ENCODE results near the gene C20orf144. TPM values are rescaled to one million over a fixed set of nuclear protein-coding genes. Genes with fewer than 3 reads are reported as not detected.

C20orf144 gene
- total RNA-seq = not detected

- WGBS = 90% methylated on average over 8 of the region's 10 CpGs
- H3K4me1 ChIP-seq = peaks cover 31% of the 10 kb centered on the region
- no peaks in the 10 kb centered on the region for H3K9me3 ChIP-seq
- H3K4me3 ChIP-seq = peak within 1 kb of the TSS; percentile 58
- no peaks in the 10 kb centered on the region for H3K27me3 ChIP-seq
- DNase-seq (ENCODE audit: low spot score in 2 of 2) = no peak
- no peak for TF ChIP-seq CTCF (IDR thresholded peaks at IDR 0.05)
- TF ChIP-seq POLR2AphosphoS5 (IDR thresholded peaks at IDR 0.05) = no peak
- TF ChIP-seq POLR2A (IDR thresholded peaks at IDR 0.05) = no peak
- TF ChIP-seq EP300 (IDR thresholded peaks at IDR 0.05) = no peak
- H3K27ac ChIP-seq = no peak within 1 kb of the TSS
- H3K36me3 ChIP-seq = peaks cover 27% of the 10 kb centered on the region
These were observed at the start of gene C20orf144 for GRCh38 chr20:33662172-33662571. C20orf144 (plus strand) TSS chr20:33662327; CDS start chr20:33662346, 19 bp downstream.

GRCh38 chr20:33621717-33622400, 40.3 kb upstream of the C20orf144 start:
- Histone ChIP-seq H3K4me3 (no peak overlapping the region), H3K27ac (no peak overlapping the region), H3K4me1 (no peaks in the 10 kb centered on the region), H3K36me3 (peaks cover 44% of the 10 kb centered on the region), H3K27me3 (no peaks in the 10 kb centered on the region), H3K9me3 (no peaks in the 10 kb centered on the region)
- TF ChIP-seq EP300 (IDR thresholded peaks at IDR 0.05) (no peak), POLR2AphosphoS5 (IDR thresholded peaks at IDR 0.05) (no peak), POLR2A (IDR thresholded peaks at IDR 0.05) (no peak), CTCF (IDR thresholded peaks at IDR 0.05) (no peak)
- DNase-seq (ENCODE audit: low spot score in 2 of 2) = no peak
- WGBS = 85% methylated on average over 4 of the region's 4 CpGs

- 100% methylated on average over 3 of the region's 10 CpGs for WGBS
- H3K4me3 ChIP-seq = no peak overlapping the region
- H3K27ac ChIP-seq = no peak overlapping the region
- no peak for DNase-seq (ENCODE audit: low spot score in 2 of 2)
- no peaks in the 10 kb centered on the region for H3K4me1 ChIP-seq
- TF ChIP-seq POLR2AphosphoS5 (IDR thresholded peaks at IDR 0.05) (no peak), CTCF (IDR thresholded peaks at IDR 0.05) (no peak), EP300 (IDR thresholded peaks at IDR 0.05) (no peak)
- H3K36me3 ChIP-seq = peaks cover 52% of the 10 kb centered on the region
- no peaks in the 10 kb centered on the region for H3K9me3 ChIP-seq
- no peaks in the 10 kb centered on the region for H3K27me3 ChIP-seq
These were observed 39.3 kb upstream of the C20orf144 start for GRCh38 chr20:33622705-33623365.

- Histone ChIP-seq H3K4me3 (no peak overlapping the region), H3K27me3 (no peaks in the 10 kb centered on the region), H3K36me3 (peaks cover 64% of the 10 kb centered on the region), H3K4me1 (no peaks in the 10 kb centered on the region), H3K9me3 (no peaks in the 10 kb centered on the region), H3K27ac (no peak overlapping the region)
- TF ChIP-seq POLR2A (IDR thresholded peaks at IDR 0.05) (no peak), EP300 (IDR thresholded peaks at IDR 0.05) (no peak), POLR2AphosphoS5 (IDR thresholded peaks at IDR 0.05) (no peak), CTCF (IDR thresholded peaks at IDR 0.05) (no peak)
- DNase-seq (ENCODE audit: low spot score in 2 of 2) = no peak
- WGBS = 87% methylated on average over 3 of the region's 3 CpGs
These were observed 37.7 kb upstream of the C20orf144 start for GRCh38 chr20:33624399-33624798.

- peaks cover 75% of the 10 kb centered on the region for H3K36me3 ChIP-seq
- no peak overlapping the region for H3K4me3 ChIP-seq
- WGBS = 95% methylated on average over 4 of the region's 4 CpGs
- H3K4me1 ChIP-seq = no peaks in the 10 kb centered on the region
- H3K27me3 ChIP-seq = no peaks in the 10 kb centered on the region
- no peak for TF ChIP-seq POLR2A (IDR thresholded peaks at IDR 0.05)
- no peak for TF ChIP-seq CTCF (IDR thresholded peaks at IDR 0.05)
- no peak for TF ChIP-seq POLR2AphosphoS5 (IDR thresholded peaks at IDR 0.05)
- TF ChIP-seq EP300 (IDR thresholded peaks at IDR 0.05) = no peak
- no peak overlapping the region for H3K27ac ChIP-seq
- no peak for DNase-seq (ENCODE audit: low spot score in 2 of 2)
- no peaks in the 10 kb centered on the region for H3K9me3 ChIP-seq
These were observed 35.9 kb upstream of the C20orf144 start for GRCh38 chr20:33626190-33626589.
